Measurements from ENCODE around the gene MDGA2.
"Not testable (repeated sequence)": the region's sequence is repeated elsewhere in the genome, so short reads cannot be mapped to it uniquely, and the experiment has no call there.

The MDGA2 gene

DNA sequence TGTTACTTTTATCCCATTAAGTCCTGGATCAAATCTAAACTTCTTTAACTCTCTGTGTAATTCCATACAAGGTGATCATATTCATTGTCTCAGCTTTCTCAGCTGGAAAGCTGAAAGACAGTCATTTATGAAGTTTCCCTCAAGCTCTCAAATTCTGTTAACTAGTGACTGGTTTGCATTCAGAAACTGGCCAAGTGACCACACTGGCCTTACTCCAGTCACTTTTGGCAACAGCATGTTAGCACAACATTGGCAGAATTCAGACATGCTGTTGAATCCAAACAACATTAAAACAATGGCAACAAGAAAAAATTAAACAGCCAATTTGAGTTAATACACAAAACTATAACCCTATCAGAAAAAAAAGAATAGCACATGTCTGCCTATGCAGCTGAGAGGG is 343.3 kb downstream of the MDGA2 start:
- DNase-seq (ENCODE audit: low read depth, low spot score): no peak

GRCh38 chr14:47328376-47328775 is 347.0 kb downstream of the MDGA2 start:
- DNase-seq (ENCODE audit: low read depth, low spot score): no peak

- no peak for DNase-seq (ENCODE audit: low read depth, low spot score)
Measured at GRCh38 chr14:47327336-47327735, 348.1 kb downstream of the MDGA2 start.

GRCh38 chr14:47322751-47323150 is 352.7 kb downstream of the MDGA2 start:
- DNase-seq (ENCODE audit: low read depth, low spot score): no peak

DNA sequence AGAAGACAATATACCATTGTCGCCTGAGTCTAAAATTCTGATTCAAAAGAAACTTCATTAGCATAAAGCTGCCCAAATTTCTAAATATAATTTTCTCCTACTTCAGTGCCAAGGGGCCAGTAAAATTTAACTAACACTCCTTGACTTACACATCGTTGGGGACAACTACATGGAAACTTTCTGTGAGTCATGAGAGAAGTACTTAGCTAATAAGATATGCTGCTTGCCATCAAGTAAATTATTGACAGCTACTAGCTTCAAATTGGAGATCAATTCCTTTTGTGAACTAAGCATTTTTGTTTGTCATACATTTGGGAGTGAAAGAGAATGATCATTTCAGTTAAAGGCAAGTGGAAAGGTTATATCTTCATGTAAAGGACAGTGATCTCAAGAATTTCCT is 373.3 kb downstream of the MDGA2 start:
- DNase-seq (ENCODE audit: low read depth, low spot score): no peak

DNA sequence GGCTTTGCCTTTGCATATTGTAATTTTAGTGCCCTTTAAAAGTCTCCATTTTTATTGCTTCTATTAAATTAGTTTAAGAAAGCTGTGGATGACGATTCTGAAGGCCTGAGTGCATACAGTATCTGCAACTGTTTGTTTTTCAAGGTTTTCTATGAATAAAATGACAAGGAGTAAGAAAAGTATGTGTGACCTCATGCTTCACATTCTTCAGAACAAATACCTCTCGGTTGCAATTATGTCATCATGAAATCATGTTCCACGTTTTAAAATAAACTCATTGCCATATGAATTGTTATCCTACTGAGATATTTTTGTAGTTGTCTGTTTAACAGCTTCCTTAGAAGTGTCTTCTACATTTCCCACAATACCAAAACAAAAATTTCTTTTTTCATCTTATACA is 374.6 kb downstream of the MDGA2 start:
- DNase-seq (ENCODE audit: low read depth, low spot score): no peak

- DNase-seq (ENCODE audit: low read depth, low spot score): no peak
Measured at GRCh38 chr14:47297374-47297773, 378.0 kb downstream of the MDGA2 start.

GRCh38 chr14:47284283-47284682 is 391.1 kb downstream of the MDGA2 start:
- no peak for DNase-seq (ENCODE audit: low read depth, low spot score)

DNA sequence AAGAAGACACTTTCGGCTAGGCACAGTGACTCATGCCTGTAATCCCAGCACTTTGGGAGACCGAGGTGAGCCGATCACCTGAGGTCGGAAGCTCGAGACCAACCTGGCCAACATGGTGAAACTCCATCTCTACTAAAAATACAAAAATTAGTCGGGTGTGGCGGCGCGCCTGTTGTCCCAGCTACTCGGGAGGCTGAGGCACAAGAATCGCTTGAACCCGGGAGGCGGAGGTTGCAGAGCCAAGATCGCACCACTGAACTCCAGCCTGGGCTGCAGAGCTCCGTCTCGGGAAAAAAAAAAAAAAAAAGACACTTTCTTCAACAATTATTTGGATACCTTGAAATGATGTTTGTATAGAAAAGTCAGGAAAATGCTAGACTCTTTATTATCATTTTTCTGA is 393.6 kb downstream of the MDGA2 start:
- DNase-seq (ENCODE audit: low read depth, low spot score): not testable (repeated sequence)

DNA sequence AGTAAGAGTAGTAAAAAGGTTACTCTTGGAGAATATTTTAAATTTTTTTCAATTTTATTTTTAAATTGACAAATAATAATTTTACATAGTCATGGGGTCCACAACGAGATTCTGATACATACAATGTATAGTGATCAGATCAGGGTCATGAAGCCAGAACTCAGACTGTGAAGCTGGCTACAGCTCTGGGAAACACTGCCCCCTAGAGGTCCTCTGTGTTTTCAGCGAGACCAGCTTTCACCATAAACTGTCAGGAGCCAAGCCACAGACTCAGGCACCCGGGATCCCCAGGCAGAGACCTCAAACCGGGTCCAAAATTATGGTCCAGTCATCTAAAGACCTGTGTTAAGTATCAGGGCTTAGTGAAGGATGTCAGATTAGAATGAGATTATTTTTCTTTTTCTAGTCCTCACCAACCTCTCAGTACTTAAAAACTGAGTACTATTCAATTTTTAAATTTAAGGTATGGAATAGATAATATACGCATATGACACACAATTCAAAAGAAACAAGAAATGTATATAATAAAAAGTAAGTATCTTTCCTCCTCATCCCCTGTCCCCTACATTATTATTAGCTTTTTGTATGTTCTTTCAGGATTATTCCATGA is 397.1 kb downstream of the MDGA2 start:
- no peak for DNase-seq (ENCODE audit: low read depth, low spot score)

GRCh38 chr14:47277703-47278102 is 397.7 kb downstream of the MDGA2 start:
- no peak for DNase-seq (ENCODE audit: low read depth, low spot score)

- DNase-seq (ENCODE audit: low read depth, low spot score): no peak
Measured at GRCh38 chr14:47276931-47277330, 398.5 kb downstream of the MDGA2 start.

GRCh38 chr14:47273939-47274338 is 401.5 kb downstream of the MDGA2 start:
- no peak for DNase-seq (ENCODE audit: low read depth, low spot score)

DNA sequence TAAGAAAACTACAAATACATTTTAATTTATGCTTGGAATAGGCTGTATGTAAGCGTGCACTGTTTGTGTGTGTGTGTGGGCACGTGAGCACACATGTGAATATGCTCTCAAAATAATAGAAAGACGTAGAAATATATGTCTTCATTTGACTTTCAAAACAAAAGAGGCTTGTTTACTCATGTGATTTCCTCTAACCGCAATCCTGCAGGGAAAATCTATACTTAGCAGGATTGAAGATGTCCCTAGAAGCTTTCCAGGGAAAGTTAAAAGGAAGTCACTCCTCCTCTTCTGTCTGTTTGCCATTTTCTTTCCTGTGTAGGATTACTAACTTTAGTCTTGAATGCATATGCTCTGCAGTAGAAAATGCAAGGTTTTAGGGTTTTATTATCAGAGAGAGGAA is 404.7 kb downstream of the MDGA2 start:
- DNase-seq (ENCODE audit: low read depth, low spot score): no peak

DNA sequence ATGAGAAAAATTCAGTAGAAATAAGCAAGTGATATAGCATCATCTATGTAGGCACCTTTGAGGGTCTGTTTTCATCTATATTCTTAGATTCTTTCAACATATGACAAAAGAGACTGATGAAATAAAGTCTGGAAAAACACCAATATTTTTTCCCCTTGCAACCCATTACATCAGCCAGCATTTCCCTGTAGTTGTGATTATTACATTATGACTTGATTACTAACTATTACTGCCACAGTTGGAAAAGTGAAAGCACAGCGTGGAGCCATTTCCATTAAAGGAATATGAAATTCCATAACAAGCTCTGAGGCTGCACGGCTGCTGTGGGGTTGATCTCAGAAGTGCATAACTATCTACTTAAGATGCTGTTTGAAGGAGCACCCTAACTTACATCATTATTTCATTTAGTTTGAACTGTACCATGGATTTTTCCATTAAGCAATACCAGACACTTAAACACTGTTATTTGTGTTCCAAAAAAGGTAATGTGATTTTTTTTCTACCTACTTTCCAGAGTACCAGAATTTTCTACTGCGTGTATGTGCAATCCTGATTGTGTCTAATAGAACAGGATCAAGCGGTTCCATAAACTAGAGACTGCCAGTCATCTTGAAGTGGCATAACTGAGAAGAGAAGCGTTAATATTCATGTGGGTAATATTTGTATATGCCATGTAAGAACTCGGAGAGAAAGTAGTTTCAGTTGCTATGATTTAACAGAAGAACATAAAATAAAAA is 405.5 kb downstream of the MDGA2 start:
- DNase-seq (ENCODE audit: low read depth, low spot score): no peak

GRCh38 chr14:47264842-47265241 is 410.6 kb downstream of the MDGA2 start:
- no peak for DNase-seq (ENCODE audit: low read depth, low spot score)

DNA sequence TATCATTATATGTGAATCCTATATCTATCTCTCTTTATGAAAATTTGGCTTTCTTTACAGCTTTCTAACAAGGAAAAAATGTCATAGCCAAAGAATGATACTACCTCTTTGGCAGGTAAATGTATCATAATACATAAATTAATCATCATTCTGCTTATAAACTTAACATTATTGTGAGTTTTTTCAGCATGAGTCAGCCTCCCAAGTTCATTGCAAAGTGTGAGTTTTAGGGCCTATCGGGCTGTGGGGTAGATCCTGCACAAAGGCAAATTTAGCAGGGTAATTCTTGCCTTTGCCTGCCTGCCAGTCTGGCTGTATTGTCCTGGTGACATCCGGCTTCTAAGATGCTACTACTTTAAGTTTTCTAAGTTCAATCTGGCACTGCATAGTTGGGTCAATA is 412.6 kb downstream of the MDGA2 start:
- no peak for DNase-seq (ENCODE audit: low read depth, low spot score)

- DNase-seq (ENCODE audit: low read depth, low spot score): no peak
Measured at GRCh38 chr14:47261350-47261749, 414.1 kb downstream of the MDGA2 start.

DNA sequence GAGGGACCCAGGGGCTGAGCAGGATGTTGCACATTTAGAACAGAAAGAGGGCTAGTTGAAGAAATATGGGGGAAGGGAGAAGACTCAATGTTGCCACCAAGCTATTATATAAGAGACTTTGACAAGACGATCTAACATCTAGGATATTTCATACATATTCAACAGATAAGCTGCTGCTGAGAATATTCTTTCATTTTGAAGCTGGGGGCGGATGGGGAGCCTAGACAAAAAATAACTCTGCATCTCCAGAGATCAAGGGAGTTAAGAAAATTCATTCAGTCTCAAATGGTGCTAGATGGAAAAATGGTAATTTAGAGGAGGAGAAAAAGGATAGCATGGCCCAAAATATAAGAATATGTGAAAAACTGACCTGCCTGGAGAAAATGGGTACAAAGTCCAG is 415.6 kb downstream of the MDGA2 start:
- no peak for DNase-seq (ENCODE audit: low read depth, low spot score)

DNA sequence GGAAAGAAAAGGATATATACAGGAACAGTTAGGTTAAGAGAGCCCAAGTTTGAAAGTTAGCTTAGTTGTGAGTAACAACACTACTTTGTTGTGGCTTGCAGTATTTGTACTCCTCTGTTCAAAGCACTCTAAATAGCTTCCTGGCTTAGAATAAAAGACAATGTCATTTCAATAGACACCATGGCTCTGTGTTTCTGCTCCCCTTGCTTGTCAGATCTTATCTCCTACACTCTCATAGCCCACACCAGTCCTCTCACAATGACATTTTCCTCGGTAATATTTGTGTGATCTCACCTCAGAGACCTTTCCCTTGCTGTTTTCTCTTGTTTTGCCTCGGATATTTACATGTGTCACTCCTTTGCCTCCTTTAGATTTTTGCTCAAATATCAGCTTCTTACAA is 418.4 kb downstream of the MDGA2 start:
- DNase-seq (ENCODE audit: low read depth, low spot score): no peak

- DNase-seq (ENCODE audit: low read depth, low spot score): no peak
Measured at GRCh38 chr14:47252802-47253201, 422.6 kb downstream of the MDGA2 start.

DNA sequence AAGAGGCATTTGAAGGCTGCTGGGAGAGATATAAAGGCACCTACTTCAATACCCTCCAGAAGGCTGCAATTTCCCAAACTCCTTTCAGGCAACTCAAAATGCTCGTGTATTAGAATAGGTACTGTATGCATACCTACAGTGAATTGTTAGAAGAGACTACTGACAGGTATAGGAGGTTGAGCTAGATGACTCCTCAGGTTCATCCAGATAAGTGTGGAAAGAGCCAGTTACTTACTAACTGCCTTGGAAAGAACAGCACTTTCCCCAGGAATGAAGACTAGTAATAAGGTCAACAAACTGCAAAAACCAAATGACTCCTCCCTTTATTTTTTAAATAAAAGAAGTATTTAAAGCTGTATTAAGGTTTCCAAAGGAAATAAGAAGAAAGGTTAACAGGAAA is 429.0 kb downstream of the MDGA2 start:
- no peak for DNase-seq (ENCODE audit: low read depth, low spot score)

DNA sequence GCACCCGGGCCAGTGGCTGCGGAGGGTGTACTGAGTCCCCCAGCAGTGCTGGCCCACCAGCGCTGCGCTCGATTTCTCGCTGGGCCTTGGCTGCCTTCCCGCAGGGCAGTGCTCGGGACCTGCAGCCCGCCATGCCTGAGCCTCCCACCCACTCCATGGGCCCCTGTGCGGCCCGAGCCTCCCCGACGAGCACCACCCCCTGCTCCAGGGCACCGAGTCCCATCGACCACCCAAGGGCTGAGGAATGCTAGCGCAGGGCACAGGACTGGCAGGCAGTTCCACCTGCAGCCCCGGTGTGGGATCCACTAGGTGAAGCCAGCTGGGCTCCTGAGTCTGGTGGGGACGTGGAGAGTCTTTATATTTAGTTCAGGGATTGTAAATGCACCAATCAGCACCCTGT is 432.8 kb downstream of the MDGA2 start:
- not testable (repeated sequence) for DNase-seq (ENCODE audit: low read depth, low spot score)

Measured in activated CD4-positive, CD25-positive, alpha-beta regulatory T cell treated with anti-CD3 and anti-CD28 coated beads, Interleukin-2, amount 50 U/mL, for 16 hours (primary cell).